GM23338 (cell line): ENCODE data around the gene ANKRD60. TPM values are rescaled to one million over a fixed set of nuclear protein-coding genes. Genes with fewer than 3 reads are reported as not detected.

Experiments used
- ATAC-seq: fragments of 200-7000 bp; cut with Tn5 transposase; 3 replicates; pipeline ENCODE4 v1.9.1; 2020
- DNase-seq: peaks from one replicate; pipeline ENCODE4 v3.0.0-alpha.2; 2015; ENCODE audit warnings: low spot score
- H2AFZ ChIP-seq: fragments of 200-600 bp; sonication (generic); 2 replicates; pipeline ENCODE4 v1.8.0; 2016; ENCODE audit warnings: antibody characterized with exemption, mild to moderate bottlenecking, moderate library complexity
- H3F3A ChIP-seq: fragments of 200-600 bp; sonication (generic); replicated peaks from 2 replicates; pipeline ENCODE4 v1.8.0; 2017; ENCODE audit warnings: antibody characterized with exemption, mixed run types, low read depth
- H3K27ac ChIP-seq: fragments of 200-600 bp; sonication (generic); 2 replicates; pipeline ENCODE4 v1.6.1; 2016; ENCODE audit warnings: low read depth
- H3K27me3 ChIP-seq: fragments of 200-600 bp; sonication (generic); 2 replicates; pipeline ENCODE4 v1.8.0; 2016; ENCODE audit warnings: mild to moderate bottlenecking, mixed run types, moderate library complexity; ENCODE audit not compliant: insufficient read depth
- H3K36me3 ChIP-seq: fragments of 200-600 bp; sonication (generic); 2 replicates; pipeline ENCODE4 v1.8.0; 2016; ENCODE audit warnings: mild to moderate bottlenecking; ENCODE audit not compliant: insufficient read depth
- H3K4me1 ChIP-seq: fragments of 200-600 bp; sonication (generic); 2 replicates; pipeline ENCODE4 v1.8.0; 2016; ENCODE audit warnings: mild to moderate bottlenecking, moderate library complexity; ENCODE audit not compliant: insufficient read depth
- H3K4me2 ChIP-seq: fragments of 200-600 bp; sonication (generic); 2 replicates; pipeline ENCODE4 v1.7.1; 2017; ENCODE audit warnings: mixed run types
- H3K4me3 ChIP-seq: fragments of 200-600 bp; sonication (generic); 2 replicates; pipeline ENCODE4 v1.6.1; 2016; ENCODE audit warnings: mixed run types
- H3K79me2 ChIP-seq: fragments of 200-600 bp; sonication (generic); replicated peaks from 2 replicates; pipeline ENCODE4 v1.8.0; 2017; ENCODE audit warnings: mild to moderate bottlenecking; ENCODE audit not compliant: insufficient read depth
- H3K9me2 ChIP-seq: fragments of 200-600 bp; sonication (generic); 2 replicates; pipeline ENCODE4 v1.8.0; 2017; ENCODE audit not compliant: insufficient read depth
- H4K20me1 ChIP-seq: fragments of 200-600 bp; sonication (generic); replicated peaks from 2 replicates; pipeline ENCODE4 v1.8.0; 2017; ENCODE audit warnings: mild to moderate bottlenecking; ENCODE audit not compliant: insufficient read depth
- H3K27ac Mint-ChIP-seq: 2 replicates; pipeline ENCODE4 v1.8.0; 2020; ENCODE audit warnings: inconsistent platforms, mild to moderate bottlenecking, moderate library complexity, mixed read lengths
- H3K27me3 Mint-ChIP-seq: 3 replicates; pipeline ENCODE4 v1.8.0; 2022; ENCODE audit warnings: low read depth, mild to moderate bottlenecking, moderate library complexity, mixed read lengths, inconsistent platforms; ENCODE audit not compliant: insufficient read depth, poor library complexity
- H3K36me3 Mint-ChIP-seq: 3 replicates; pipeline ENCODE4 v1.8.0; 2021; ENCODE audit warnings: low read depth, mild to moderate bottlenecking, inconsistent platforms, moderate library complexity, mixed read lengths
- H3K4me1 Mint-ChIP-seq: 3 replicates; pipeline ENCODE4 v1.8.0; 2020; ENCODE audit warnings: mild to moderate bottlenecking, inconsistent platforms, mixed read lengths
- H3K4me3 Mint-ChIP-seq: 3 replicates; pipeline ENCODE4 v1.8.0; 2021; ENCODE audit warnings: moderate library complexity, mild to moderate bottlenecking, inconsistent platforms, mixed read lengths
- H3K9me3 Mint-ChIP-seq: 3 replicates; pipeline ENCODE4 v1.8.0; 2020; ENCODE audit warnings: moderate library complexity, mild to moderate bottlenecking, inconsistent platforms, mixed read lengths
- CREB1 ChIP-seq: fragments of 250-450 bp; sonication (Bioruptor Pico); IDR thresholded peaks from 2 replicates; pipeline ENCODE4 v1.5.0; 2020; ENCODE audit warnings: low read depth, mild to moderate bottlenecking, moderate library complexity
- EZH2 ChIP-seq: fragments of 200-600 bp; sonication (generic); IDR thresholded peaks from one replicate; pipeline ENCODE4 v1.8.0; 2017; ENCODE audit warnings: antibody characterized with exemption, mild to moderate bottlenecking, low read depth; ENCODE audit not compliant: unreplicated experiment
- EZH2phosphoT487 ChIP-seq: fragments of 200-600 bp; sonication (generic); IDR thresholded peaks from one replicate; pipeline ENCODE4 v1.8.1; 2018; ENCODE audit warnings: antibody characterized with exemption; ENCODE audit not compliant: unreplicated experiment
- JUNB ChIP-seq: IDR thresholded peaks from one replicate; pipeline ENCODE4 v1.6.1; 2016; ENCODE audit warnings: antibody characterized with exemption; ENCODE audit not compliant: unreplicated experiment
- NANOG ChIP-seq: IDR thresholded peaks from 2 replicates; pipeline ENCODE4 v1.6.1; 2016; ENCODE audit warnings: antibody characterized with exemption, borderline replicate concordance
- POLR2AphosphoS5 ChIP-seq: IDR thresholded peaks from 2 replicates; pipeline ENCODE4 v1.6.1; 2016; ENCODE audit warnings: antibody characterized with exemption, low read depth
- STAT1 ChIP-seq: IDR thresholded peaks from one replicate; pipeline ENCODE4 v1.6.1; 2016; ENCODE audit warnings: antibody characterized with exemption; ENCODE audit not compliant: unreplicated experiment
- ZNF114 ChIP-seq: fragments of 250-450 bp; sonication (Bioruptor Pico); IDR thresholded peaks from 2 replicates; pipeline ENCODE4 v1.5.0; 2020; ENCODE audit warnings: mild to moderate bottlenecking, moderate library complexity
- ZNF331 ChIP-seq: fragments of 250-450 bp; sonication (Bioruptor Pico); IDR thresholded peaks from 2 replicates; pipeline ENCODE4 v1.5.0; 2020; ENCODE audit warnings: low read depth, mild to moderate bottlenecking, moderate library complexity
- polyA plus RNA-seq: library from polyadenylated mRNA; unstranded; fragments of >200 nt; fragmentation: Nextera tagmentation; extraction: Ambion mirVana; gene quantifications from 2 replicates; pipeline ENCODE4 v1.2.1, GENCODE V29; 2016
- total RNA-seq: library from RNA; depleted of rRNA; stranded (reverse); fragments of >200 nt; shearing (Covaris generic); gene quantifications from 2 replicates; pipeline ENCODE4 v1.2.3, GENCODE V29; 2014
- TF ChIP-seq, protein P1 (sequence below): IDR thresholded peaks from 2 replicates; pipeline ENCODE4 v1.6.1; 2016; ENCODE audit warnings: antibody characterized with exemption
- TF ChIP-seq, protein P2 (sequence below), 2 experiments: fragments of 200-600 bp in 1 of 2; sonication (generic) in 1 of 2; conservative IDR thresholded peaks; 2 replicates each; pipeline versions ENCODE4 v1.5.1 to v1.6.1; 2016 to 2017; ENCODE audit warnings: antibody characterized with exemption in 2 of 2, low read depth in 2 of 2, mild to moderate bottlenecking in 2 of 2, moderate library complexity in 1 of 2
- TF ChIP-seq, protein P3 (sequence below): IDR thresholded peaks from one replicate; pipeline ENCODE4 v1.6.1; 2018; ENCODE audit warnings: antibody characterized with exemption; ENCODE audit not compliant: unreplicated experiment

The ANKRD60 gene
- total and polyA plus RNA-seq, 2 experiments from 2014 or later: not detected

DNA sequence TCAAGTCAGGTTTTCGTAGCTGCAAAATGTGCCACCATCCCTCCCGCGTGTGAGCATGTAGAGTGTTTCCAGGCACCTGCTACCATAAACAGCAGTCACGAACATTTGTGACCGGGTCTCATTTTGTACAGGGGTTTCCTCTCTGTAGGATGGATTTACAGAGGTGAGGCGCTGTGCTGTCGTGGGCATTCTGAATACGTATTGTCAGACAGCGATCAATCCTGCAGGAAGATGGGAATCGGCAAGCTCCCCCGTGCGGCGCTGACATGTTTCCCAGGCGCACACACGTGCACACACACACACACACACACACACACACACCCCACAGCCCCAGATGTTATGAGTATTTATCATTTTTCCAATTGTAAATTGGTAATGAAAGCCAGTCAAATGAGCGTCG lies 15.8 kb downstream of the ANKRD60 start:
- TF ChIP-seq, protein P1, sequence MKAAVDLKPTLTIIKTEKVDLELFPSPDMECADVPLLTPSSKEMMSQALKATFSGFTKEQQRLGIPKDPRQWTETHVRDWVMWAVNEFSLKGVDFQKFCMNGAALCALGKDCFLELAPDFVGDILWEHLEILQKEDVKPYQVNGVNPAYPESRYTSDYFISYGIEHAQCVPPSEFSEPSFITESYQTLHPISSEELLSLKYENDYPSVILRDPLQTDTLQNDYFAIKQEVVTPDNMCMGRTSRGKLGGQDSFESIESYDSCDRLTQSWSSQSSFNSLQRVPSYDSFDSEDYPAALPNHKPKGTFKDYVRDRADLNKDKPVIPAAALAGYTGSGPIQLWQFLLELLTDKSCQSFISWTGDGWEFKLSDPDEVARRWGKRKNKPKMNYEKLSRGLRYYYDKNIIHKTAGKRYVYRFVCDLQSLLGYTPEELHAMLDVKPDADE: no peak
- no peak for TF ChIP-seq EZH2
- TF ChIP-seq, protein P2, sequence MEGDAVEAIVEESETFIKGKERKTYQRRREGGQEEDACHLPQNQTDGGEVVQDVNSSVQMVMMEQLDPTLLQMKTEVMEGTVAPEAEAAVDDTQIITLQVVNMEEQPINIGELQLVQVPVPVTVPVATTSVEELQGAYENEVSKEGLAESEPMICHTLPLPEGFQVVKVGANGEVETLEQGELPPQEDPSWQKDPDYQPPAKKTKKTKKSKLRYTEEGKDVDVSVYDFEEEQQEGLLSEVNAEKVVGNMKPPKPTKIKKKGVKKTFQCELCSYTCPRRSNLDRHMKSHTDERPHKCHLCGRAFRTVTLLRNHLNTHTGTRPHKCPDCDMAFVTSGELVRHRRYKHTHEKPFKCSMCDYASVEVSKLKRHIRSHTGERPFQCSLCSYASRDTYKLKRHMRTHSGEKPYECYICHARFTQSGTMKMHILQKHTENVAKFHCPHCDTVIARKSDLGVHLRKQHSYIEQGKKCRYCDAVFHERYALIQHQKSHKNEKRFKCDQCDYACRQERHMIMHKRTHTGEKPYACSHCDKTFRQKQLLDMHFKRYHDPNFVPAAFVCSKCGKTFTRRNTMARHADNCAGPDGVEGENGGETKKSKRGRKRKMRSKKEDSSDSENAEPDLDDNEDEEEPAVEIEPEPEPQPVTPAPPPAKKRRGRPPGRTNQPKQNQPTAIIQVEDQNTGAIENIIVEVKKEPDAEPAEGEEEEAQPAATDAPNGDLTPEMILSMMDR (conservative IDR thresholded peaks at IDR 0.05; ENCODE audit: low read depth in 2 of 2): no peak
- TF ChIP-seq ZNF114 (CRISPR knock-in tag): no peak
- TF ChIP-seq, protein P3, sequence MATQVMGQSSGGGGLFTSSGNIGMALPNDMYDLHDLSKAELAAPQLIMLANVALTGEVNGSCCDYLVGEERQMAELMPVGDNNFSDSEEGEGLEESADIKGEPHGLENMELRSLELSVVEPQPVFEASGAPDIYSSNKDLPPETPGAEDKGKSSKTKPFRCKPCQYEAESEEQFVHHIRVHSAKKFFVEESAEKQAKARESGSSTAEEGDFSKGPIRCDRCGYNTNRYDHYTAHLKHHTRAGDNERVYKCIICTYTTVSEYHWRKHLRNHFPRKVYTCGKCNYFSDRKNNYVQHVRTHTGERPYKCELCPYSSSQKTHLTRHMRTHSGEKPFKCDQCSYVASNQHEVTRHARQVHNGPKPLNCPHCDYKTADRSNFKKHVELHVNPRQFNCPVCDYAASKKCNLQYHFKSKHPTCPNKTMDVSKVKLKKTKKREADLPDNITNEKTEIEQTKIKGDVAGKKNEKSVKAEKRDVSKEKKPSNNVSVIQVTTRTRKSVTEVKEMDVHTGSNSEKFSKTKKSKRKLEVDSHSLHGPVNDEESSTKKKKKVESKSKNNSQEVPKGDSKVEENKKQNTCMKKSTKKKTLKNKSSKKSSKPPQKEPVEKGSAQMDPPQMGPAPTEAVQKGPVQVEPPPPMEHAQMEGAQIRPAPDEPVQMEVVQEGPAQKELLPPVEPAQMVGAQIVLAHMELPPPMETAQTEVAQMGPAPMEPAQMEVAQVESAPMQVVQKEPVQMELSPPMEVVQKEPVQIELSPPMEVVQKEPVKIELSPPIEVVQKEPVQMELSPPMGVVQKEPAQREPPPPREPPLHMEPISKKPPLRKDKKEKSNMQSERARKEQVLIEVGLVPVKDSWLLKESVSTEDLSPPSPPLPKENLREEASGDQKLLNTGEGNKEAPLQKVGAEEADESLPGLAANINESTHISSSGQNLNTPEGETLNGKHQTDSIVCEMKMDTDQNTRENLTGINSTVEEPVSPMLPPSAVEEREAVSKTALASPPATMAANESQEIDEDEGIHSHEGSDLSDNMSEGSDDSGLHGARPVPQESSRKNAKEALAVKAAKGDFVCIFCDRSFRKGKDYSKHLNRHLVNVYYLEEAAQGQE: no peak
- TF ChIP-seq CREB1: no peak
- TF ChIP-seq ZNF331 (CRISPR knock-in tag): no peak
- no peak for TF ChIP-seq POLR2AphosphoS5
- TF ChIP-seq JUNB: no peak
- TF ChIP-seq STAT1: no peak
- TF ChIP-seq NANOG: no peak
- TF ChIP-seq EZH2phosphoT487: no peak
- H3K4me3 Mint-ChIP-seq: no peak overlapping the region
- no peak overlapping the region for H3K27ac ChIP-seq

More for the DNA sequence above, 15.8 kb downstream of the ANKRD60 start:
- Histone ChIP-seq H3K4me1 (no peaks in the 10 kb centered on the region), H3F3A (0 out of 2 replicates have a peak, but pooled peaks cover 9% of the 10 kb centered on the region), H3K4me3 (no peak overlapping the region), H3K79me2 (no peaks in the 10 kb centered on the region), H2AFZ (no peak overlapping the region), H4K20me1 (no peaks in the 10 kb centered on the region), H3K36me3 (no peaks in the 10 kb centered on the region), H3K9me2 (no peaks in the 10 kb centered on the region), H3K27me3 (no peaks in the 10 kb centered on the region), H3K4me2 (no peak overlapping the region)
- Mint-ChIP-seq H3K9me3 (0 out of 3 replicates have a peak, but pooled peaks cover 2% of the 10 kb centered on the region), H3K36me3 (no peaks in the 10 kb centered on the region), H3K4me1 (peaks cover 2% of the 10 kb centered on the region; the same call in 1 of the 3 replicates), H3K27ac (no peak overlapping the region), H3K27me3 (no peaks in the 10 kb centered on the region)
- no peak for DNase-seq
- ATAC-seq: no peak
